Neuron (in vitro differentiated cells): ENCODE results near the gene MGAT5.

ENCODE experiments used
- H2AFZ ChIP-seq: one replicate; pipeline ENCODE4 v1.6.1; 2013; ENCODE audit warnings: low read depth, mild to moderate bottlenecking, inconsistent platforms, low read length, moderate library complexity
- H3K27me3 ChIP-seq: one replicate; pipeline ENCODE4 v1.6.1; 2013; ENCODE audit warnings: low read length; ENCODE audit not compliant: insufficient read depth
- H3K36me3 ChIP-seq: one replicate; pipeline ENCODE4 v1.6.1; 2013; ENCODE audit warnings: low read length; ENCODE audit not compliant: insufficient read depth
- H3K4me1 ChIP-seq: one replicate; pipeline ENCODE4 v1.6.1; 2013; ENCODE audit warnings: low read length; ENCODE audit not compliant: insufficient read depth
- H3K4me3 ChIP-seq: 2 replicates; pipeline ENCODE4 v1.5.1; 2013; ENCODE audit warnings: mild to moderate bottlenecking, low read length, moderate library complexity
- H3K9me3 ChIP-seq: one replicate; pipeline ENCODE4 v1.6.1; 2013; ENCODE audit warnings: low read length

MGAT5 gene

GRCh38 chr2:134406311-134406710, 152.4 kb downstream of the MGAT5 start:
- no peak overlapping the region for H3K4me3 ChIP-seq
- H3K27me3 ChIP-seq = no peaks in the 10 kb centered on the region
- H3K4me1 ChIP-seq = no peaks in the 10 kb centered on the region
- no peak overlapping the region for H2AFZ ChIP-seq
- H3K36me3 ChIP-seq = peaks cover 8% of the 10 kb centered on the region
- H3K9me3 ChIP-seq = no peaks in the 10 kb centered on the region

GRCh38 chr2:134406736-134407135, 152.9 kb downstream of the MGAT5 start:
- Histone ChIP-seq H3K36me3 (peaks cover 8% of the 10 kb centered on the region), H2AFZ (no peak overlapping the region), H3K4me3 (no peak overlapping the region), H3K4me1 (peaks cover 4% of the 10 kb centered on the region), H3K27me3 (no peaks in the 10 kb centered on the region), H3K9me3 (no peaks in the 10 kb centered on the region)

DNA sequence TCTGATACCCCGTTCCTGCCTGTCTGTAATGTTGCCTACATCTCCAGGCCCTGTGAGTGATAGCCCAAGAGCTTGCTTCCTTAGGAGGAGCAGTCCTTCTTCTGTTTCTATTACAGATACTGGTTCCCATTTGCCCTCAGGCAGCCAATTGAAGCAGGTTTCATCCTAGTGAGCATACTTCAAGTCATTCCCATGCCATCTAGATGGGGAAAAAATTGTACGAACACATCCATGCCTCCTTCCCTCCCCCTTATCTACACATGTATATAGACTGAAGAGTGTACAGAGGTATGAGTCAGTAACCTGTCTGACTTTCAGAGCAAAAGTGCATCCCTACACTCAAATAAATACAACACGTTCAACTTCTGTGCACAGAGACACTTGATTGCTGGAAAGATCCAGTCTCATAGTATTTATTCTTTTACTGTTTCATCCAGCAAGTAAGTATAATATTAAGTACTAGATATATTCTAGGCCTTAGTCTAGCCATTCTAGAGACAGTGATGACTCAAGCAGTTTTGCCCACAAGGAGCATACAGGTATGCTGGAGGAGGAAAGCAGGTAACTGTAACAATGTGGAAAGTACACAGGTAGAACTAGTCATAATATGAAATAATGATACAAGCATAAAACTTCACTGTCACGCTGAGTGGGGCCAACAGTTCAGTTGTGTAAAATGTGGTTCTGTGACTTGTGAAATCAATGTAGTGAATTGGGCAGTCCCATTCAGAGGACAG, 153.4 kb downstream of the MGAT5 start:
- Histone ChIP-seq H3K4me3 (no peak overlapping the region), H3K4me1 (peaks cover 6% of the 10 kb centered on the region)

GRCh38 chr2:134408386-134408785, 154.5 kb downstream of the MGAT5 start:
- Histone ChIP-seq H3K4me3 (no peak overlapping the region), H3K36me3 (peaks cover 5% of the 10 kb centered on the region), H3K4me1 (peaks cover 6% of the 10 kb centered on the region), H3K27me3 (no peaks in the 10 kb centered on the region), H2AFZ (no peak overlapping the region), H3K9me3 (no peaks in the 10 kb centered on the region)

More for the DNA sequence above, 153.4 kb downstream of the MGAT5 start:
- no peaks in the 10 kb centered on the region for H3K27me3 ChIP-seq
- no peaks in the 10 kb centered on the region for H3K9me3 ChIP-seq
- H2AFZ ChIP-seq = no peak overlapping the region
- H3K36me3 ChIP-seq = peaks cover 8% of the 10 kb centered on the region

DNA sequence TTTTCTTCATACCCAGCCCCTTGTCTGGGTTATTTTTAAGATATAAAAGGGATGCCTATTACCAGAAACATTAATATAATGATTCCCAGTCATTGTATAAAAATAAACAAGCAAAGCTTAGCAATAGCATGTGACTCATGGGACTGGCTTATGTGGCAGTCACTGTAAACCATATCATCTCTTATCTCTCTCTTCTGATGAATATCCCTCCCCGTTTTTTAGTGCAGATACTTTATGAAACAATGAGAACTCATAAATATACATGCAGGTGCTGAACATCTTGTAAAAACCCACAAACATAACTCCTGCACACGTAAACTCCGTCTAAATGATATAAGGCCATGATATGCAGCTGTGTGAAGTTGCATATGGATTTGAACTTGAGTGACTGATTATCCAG, 154.9 kb downstream of the MGAT5 start:
- peaks cover 2% of the 10 kb centered on the region for H3K36me3 ChIP-seq
- H3K4me1 ChIP-seq = peaks cover 6% of the 10 kb centered on the region
- H3K4me3 ChIP-seq = no peak overlapping the region
- no peaks in the 10 kb centered on the region for H3K9me3 ChIP-seq
- H3K27me3 ChIP-seq = no peaks in the 10 kb centered on the region
- H2AFZ ChIP-seq = no peak overlapping the region

- H2AFZ ChIP-seq = no peak overlapping the region
- no peaks in the 10 kb centered on the region for H3K9me3 ChIP-seq
- H3K4me3 ChIP-seq = no peak overlapping the region
- peaks cover 6% of the 10 kb centered on the region for H3K4me1 ChIP-seq
- no peaks in the 10 kb centered on the region for H3K27me3 ChIP-seq
- H3K36me3 ChIP-seq = peaks cover 2% of the 10 kb centered on the region
These were observed 156.1 kb downstream of the MGAT5 start for GRCh38 chr2:134410006-134410405.

DNA sequence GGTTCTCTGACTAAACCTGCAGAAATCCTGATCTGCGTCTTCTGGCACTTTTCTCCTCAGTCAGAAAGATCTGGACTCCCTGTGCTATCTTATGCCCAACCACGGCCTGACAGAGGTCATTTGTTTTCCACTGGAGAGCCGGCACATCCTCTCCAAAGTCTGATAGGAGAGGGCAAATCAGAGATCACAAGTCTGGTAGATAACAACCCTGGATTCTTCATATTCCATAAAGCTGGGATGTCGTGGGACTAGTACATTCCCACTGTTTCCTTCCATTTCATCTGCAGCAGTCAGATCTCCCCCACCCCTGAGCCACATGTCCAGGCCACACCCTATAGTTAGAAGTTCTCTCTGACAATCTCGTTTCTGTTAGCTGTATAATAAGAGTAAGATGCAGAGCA, 157.0 kb downstream of the MGAT5 start:
- peaks cover 6% of the 10 kb centered on the region for H3K4me1 ChIP-seq
- H3K36me3 ChIP-seq = peaks cover 2% of the 10 kb centered on the region
- H3K27me3 ChIP-seq = no peaks in the 10 kb centered on the region
- H3K9me3 ChIP-seq = no peaks in the 10 kb centered on the region
- H2AFZ ChIP-seq = no peak overlapping the region
- H3K4me3 ChIP-seq = no peak overlapping the region

GRCh38 chr2:134411279-134411827, 157.5 kb downstream of the MGAT5 start:
- Histone ChIP-seq H3K9me3 (no peaks in the 10 kb centered on the region), H2AFZ (no peak overlapping the region), H3K27me3 (no peaks in the 10 kb centered on the region), H3K4me3 (no peak overlapping the region), H3K36me3 (peaks cover under 1% of the 10 kb centered on the region), H3K4me1 (peaks cover 6% of the 10 kb centered on the region)

DNA sequence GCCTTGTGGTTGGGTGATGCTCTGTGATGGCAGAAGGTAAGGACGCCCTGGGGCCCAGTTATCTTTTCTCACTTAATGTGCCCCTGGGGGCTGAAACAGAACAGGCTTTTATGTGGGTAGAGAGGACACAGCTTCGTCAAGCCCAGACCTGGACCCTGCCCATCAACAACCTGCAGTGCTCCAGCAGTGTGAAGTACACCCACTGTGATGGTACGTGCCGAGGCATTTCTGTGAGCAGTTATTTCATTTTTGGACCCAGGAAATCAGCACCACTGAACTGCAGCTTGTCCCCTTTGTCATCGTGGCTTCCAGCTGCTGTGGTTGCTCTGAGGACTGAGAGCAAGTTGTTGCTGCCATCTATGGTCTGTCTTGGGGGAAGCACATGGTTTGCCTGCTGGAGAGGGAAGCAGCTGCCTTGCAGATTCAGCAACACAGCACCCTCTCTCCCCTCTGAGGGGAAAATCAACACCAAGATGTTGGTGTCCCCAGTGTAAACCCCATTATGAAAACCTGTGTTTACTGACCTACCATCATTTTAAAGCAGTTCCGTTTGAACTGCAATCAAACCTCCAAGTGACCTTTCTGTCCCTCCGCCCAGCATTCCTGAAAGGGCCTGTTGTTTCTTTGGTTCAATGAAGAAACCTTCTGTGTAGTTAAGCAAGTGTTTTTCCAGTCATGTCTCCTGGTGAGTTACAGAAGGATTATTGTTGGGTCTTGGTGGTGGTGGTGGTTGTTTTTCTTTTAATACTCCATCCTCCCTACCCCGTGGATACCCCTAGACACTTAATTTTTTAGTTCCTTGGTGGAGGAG, 158.2 kb downstream of the MGAT5 start:
- H3K9me3 ChIP-seq = no peaks in the 10 kb centered on the region
- H3K4me1 ChIP-seq = peaks cover 6% of the 10 kb centered on the region
- no peaks in the 10 kb centered on the region for H3K36me3 ChIP-seq
- no peaks in the 10 kb centered on the region for H3K27me3 ChIP-seq
- H2AFZ ChIP-seq = no peak overlapping the region
- no peak overlapping the region for H3K4me3 ChIP-seq

- H2AFZ ChIP-seq = no peak overlapping the region
- no peaks in the 10 kb centered on the region for H3K36me3 ChIP-seq
- no peaks in the 10 kb centered on the region for H3K9me3 ChIP-seq
- peaks cover 6% of the 10 kb centered on the region for H3K4me1 ChIP-seq
- no peaks in the 10 kb centered on the region for H3K27me3 ChIP-seq
- H3K4me3 ChIP-seq = no peak overlapping the region
These were observed 158.7 kb downstream of the MGAT5 start for GRCh38 chr2:134412639-134412999.

DNA sequence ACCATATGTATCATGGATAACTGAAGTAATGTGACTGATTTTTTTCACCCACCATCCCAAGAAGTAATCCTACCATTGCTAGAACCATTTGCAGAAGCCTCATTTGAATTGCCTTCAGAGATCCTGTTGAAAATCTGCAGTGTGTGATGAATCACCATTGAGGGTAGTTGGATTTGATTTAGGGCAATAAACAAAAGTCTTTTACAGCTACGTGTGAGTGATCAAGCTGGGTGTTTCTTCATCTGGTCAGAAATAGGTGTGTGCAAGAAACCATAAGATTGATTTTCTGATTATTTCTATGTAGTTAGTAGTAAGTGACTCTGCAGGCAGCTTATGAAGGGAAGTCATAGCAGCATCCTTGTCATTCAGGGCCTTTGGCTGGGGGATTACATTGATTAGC, 159.6 kb downstream of the MGAT5 start:
- Histone ChIP-seq H3K4me3 (no peak overlapping the region), H2AFZ (no peak overlapping the region), H3K4me1 (peaks cover 6% of the 10 kb centered on the region), H3K27me3 (no peaks in the 10 kb centered on the region), H3K9me3 (no peaks in the 10 kb centered on the region), H3K36me3 (no peaks in the 10 kb centered on the region)

GRCh38 chr2:134413912-134414311, 160.0 kb downstream of the MGAT5 start:
- no peaks in the 10 kb centered on the region for H3K9me3 ChIP-seq
- no peaks in the 10 kb centered on the region for H3K36me3 ChIP-seq
- H2AFZ ChIP-seq = no peak overlapping the region
- H3K4me1 ChIP-seq = peaks cover 6% of the 10 kb centered on the region
- no peak overlapping the region for H3K4me3 ChIP-seq
- no peaks in the 10 kb centered on the region for H3K27me3 ChIP-seq

GRCh38 chr2:134416018-134416417, 162.1 kb downstream of the MGAT5 start:
- no peaks in the 10 kb centered on the region for H3K9me3 ChIP-seq
- no peaks in the 10 kb centered on the region for H3K36me3 ChIP-seq
- H3K4me1 ChIP-seq = peaks cover 6% of the 10 kb centered on the region
- no peak overlapping the region for H3K4me3 ChIP-seq
- no peaks in the 10 kb centered on the region for H3K27me3 ChIP-seq
- no peak overlapping the region for H2AFZ ChIP-seq
